IPS DF 4.7 (cell line): ENCODE measurements around the gene FNBP1L.
"Not testable (repeated sequence)": the region's sequence is repeated elsewhere in the genome, so short reads cannot be mapped to it uniquely, and the experiment has no call there.

Source experiments
- DNase-seq: peaks from one replicate; pipeline ENCODE4 v3.0.0-alpha.2; 2013; ENCODE audit warnings: low spot score; ENCODE audit errors: extremely low read depth

Gene FNBP1L

GRCh38 chr1:93442741-93443140, 5.2 kb upstream of the FNBP1L start:
- DNase-seq = no peak

DNA sequence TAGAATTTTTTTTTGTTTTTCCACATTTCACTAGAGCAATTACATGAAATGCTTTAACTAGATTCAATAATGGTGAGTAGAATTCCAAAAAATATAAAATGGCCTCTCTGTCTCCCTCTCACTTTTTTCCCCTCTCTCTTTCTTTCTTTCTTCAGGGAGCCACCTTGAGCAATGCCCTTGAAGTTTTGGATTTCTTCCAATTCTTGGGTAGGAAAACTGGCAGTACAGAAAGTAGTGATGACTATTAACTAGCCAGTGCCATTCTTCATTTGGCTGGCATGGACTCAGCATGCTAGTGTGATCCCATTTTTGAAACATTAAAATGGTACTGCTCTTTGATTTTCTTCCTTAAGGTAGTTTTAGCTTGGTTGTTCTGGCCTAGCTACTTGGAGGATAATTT, 4.5 kb upstream of the FNBP1L start:
- no peak for DNase-seq

- no peak for DNase-seq
Observed at GRCh38 chr1:93446837-93447451, 974 bp upstream of the FNBP1L start.

DNA sequence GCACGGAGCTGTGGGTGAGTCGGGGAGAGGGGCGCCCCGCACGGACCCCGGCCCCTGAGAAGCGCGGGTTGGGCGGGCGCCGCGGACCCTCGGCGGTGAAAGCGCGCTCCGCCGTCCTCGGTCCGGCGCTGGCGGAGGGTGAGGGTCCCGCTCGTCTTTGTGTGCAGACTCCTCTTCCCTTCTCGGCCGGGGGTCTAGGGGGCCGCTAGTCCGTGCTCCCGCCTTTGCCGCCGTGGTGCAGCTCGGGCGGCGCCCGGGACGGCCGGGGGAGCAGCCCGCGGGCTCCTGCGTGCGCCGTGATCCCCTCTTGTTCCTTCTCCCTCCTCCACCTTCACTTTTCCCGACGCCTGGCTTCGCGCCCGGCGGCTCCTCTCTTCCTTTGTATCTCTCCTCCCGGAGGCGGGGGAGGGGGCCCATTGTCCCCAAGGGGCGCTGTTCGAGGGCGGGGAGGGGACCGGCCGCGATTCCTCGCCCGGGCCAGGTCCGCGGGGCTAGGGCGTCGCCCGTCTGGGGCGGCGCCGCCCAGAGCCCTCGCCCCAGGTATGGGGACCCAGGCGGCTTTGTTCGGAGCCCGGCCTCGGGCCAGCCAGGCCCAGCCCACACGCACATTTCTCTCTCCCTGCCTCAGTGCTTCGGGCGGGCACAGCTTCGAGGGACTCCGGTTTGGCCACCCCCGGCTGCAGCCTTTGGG, 519 bp downstream of the FNBP1L start:
- no peak for DNase-seq

GRCh38 chr1:93448983-93449804, 1.3 kb downstream of the FNBP1L start:
- no peak for DNase-seq

GRCh38 chr1:93450321-93450720, 2.4 kb downstream of the FNBP1L start:
- DNase-seq = no peak

DNA sequence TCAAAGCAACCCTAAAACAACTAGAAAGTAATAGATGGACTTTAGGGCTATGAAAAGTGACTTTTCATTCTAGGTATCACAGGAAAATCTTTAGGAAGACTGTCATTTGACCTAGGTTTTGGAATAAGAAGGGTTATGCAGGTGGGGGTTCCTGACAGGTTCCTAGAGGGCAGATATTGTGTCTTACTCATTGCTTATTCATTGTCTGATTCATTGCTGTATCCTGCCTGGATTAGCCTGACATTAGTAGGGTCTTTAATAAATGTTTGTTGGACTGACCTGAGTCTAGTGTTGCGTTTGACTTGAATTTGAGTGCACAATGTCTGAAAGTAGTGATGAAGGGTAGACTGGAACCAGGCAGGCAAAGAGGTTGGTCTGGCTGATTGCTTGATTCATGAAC, 6.0 kb downstream of the FNBP1L start:
- no peak for DNase-seq

DNA sequence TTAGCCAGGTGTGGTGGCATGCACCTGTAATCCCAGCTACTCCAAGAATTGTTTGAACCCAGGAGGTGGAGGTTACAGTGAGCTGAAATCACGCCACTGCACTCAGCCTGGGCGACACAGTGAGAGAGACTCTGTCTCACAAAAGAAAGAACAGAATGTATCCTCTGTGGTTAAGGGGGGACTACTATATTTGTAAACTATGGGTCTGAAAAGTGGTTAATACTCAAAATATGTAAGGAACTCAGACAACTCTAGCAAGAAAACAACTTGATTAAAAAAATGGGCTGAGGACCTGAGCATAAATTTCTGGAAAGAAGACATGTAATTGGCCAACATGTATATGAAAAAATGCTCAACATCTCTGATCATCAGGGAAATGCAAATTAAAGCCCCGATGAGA, 11.2 kb downstream of the FNBP1L start:
- DNase-seq = no peak

DNA sequence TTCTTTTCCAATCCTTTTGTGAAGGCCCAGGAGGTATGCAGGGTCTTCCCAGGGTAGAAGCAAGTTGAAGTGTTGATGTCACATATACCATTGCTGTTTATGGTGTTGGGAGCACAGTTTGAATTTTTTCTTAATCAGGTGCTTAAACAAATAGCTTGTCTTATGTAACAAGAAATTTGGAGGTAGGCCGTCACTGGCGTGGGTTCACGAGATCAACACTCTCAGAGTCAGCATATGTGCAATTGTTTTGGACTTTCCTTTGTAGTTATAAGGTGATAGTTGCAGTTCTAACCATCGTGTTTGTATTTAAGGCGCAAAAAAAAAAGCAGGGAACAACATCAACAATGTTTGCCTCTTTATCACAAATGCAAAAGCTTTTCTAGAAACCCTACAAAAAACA, 13.3 kb downstream of the FNBP1L start:
- DNase-seq = no peak

DNA sequence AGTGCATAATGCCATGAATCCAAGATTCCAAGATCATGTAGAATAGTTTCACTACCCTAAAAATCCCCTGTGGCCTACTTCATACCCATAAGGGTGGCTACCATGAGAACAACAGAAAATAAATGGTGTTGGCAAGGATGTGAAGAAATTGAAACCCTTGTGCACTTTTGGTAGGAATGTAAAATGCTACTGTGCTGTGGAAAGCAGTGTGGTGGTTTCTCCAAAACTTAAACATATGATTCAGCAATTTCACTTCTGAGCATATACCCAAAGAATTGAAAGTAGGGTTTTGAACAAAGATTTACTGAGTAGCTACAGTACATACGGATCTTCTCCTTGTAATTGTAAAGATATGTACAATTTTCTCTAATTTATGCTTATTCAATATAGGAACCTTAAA, 16.0 kb downstream of the FNBP1L start:
- no peak for DNase-seq

GRCh38 chr1:93465371-93466082, 17.6 kb downstream of the FNBP1L start:
- DNase-seq = not testable (repeated sequence)

GRCh38 chr1:93467606-93468005, 19.7 kb downstream of the FNBP1L start:
- no peak for DNase-seq

DNA sequence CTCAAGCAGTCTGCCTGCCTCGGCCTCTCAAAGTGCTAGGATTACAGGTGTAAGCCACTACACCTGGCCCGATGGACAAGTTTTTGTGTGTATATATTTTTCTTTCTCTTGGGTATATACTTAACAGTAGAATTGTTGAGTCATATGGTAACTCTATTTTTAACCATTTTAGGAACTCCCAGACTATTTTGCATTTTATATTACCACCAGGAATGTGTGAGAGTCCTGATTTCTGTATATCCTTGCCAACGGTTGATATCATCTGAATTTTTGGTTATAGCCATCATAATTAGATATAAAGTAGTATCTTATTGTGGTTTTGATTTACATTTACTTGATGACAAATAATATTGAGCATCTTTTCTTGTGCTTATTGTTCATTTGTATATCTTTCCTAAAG, 20.7 kb downstream of the FNBP1L start:
- DNase-seq = no peak

DNA sequence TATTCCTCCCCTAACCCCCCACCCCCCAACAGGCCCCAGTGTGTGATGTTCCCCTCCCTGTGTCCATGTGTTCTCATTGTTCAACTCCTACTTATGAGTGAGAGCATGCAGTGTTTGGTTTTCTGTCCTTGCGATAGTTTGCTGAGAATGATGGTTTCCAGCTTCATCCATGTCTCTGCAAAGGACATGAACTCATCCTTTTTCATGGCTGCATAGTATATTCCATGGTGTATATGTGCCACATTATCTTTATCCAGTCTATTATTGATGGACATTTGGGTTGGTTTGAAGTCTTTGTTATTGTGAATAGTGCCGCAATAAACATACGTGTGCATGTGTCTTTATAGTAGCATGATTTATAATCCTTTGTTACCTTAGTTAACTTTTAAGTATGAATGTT, 21.3 kb downstream of the FNBP1L start:
- not testable (repeated sequence) for DNase-seq

- no peak for DNase-seq
Observed at GRCh38 chr1:93471284-93471683, 23.4 kb downstream of the FNBP1L start.

DNA sequence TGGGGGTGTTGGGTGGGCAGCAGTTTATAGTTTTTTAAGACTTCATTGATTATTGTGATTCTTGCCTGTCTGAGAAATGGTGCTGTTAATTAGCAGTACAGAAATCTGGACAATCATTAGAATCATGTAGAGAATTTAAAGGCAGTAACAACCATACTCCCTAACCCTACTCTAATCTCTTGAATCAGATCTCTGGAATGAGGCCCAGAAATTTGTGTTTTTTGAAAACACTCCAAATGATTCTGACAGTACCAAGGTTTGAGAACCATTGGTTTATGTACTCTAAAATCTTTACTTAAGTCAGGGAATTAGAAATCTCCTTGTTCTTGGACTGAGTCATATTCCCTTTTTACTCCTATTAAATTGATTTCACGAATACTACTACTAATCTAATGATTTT, 24.0 kb downstream of the FNBP1L start:
- no peak for DNase-seq

GRCh38 chr1:93474321-93474720, 26.4 kb downstream of the FNBP1L start:
- no peak for DNase-seq

DNA sequence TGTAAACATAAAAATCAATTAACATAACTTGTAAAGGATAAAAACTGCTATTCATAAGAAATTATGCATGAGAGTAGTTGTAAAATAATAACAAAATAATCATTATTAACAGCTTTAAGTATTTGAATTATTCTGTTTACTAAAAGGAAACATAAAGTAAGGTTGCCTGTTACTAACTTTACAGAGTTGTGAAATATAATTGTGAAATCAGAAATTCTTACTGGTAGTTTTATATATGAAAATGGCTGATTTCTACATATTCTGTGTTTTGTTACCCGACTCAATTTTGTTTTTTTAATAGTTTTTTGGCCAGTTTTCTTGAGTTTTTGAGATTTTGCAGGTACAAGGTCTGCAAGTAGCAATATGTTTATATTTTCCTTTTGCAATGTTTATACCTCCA, 27.8 kb downstream of the FNBP1L start:
- no peak for DNase-seq

GRCh38 chr1:93479133-93479745, 31.3 kb downstream of the FNBP1L start:
- DNase-seq = not testable (repeated sequence)

- DNase-seq = not testable (repeated sequence)
Observed at GRCh38 chr1:93481899-93482298, 34.0 kb downstream of the FNBP1L start.

DNA sequence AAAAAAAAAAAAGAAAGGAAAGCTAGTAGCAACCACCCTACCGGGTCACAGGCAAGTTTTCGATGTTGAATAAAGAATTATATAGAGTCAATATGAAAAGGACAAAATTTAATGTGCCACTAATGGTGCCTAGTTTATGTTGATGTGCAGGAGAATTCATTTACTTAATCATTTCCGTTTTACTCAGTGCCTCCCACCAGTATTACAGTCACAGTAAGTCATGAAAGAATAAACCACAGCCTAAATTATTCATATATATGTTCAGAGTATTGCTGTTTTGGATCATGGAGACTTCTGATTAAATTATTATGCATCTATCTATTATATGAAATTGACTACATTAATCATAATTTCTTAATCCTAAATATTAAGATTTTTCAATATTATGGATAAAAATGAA, 35.3 kb downstream of the FNBP1L start:
- no peak for DNase-seq
